Ramos (cell line): ENCODE results near the gene PAFAH2.

Source experiments
- in situ Hi-C: fragments of 300-500 bp; cut with MboI; formaldehyde crosslinking; loops from one replicate; pipeline ENCODE4 v1.14.3; 2022; ENCODE audit warnings: low sequenced_read_pairs; ENCODE audit not compliant: unreplicated experiment

The PAFAH2 gene

GRCh38 chr1:25912076-25912831 lies 85.6 kb downstream of the PAFAH2 start:
- in situ Hi-C loops: no loop called here

GRCh38 chr1:25911162-25911561 lies 86.7 kb downstream of the PAFAH2 start:
- in situ Hi-C loops: no loop called here
